NCI-H1048 (cell line): Measurements from ENCODE around the gene HOXD10.

Source experiments
- DNase-seq: peaks from one replicate; lab custom pipeline; 2025; lab: John Stamatoyannopoulos, UW

Gene HOXD10

GRCh38 chr2:176164611-176165369, 48.2 kb downstream of the HOXD10 start:
- no peak for DNase-seq

- DNase-seq = no peak
These were observed 48.9 kb downstream of the HOXD10 start for GRCh38 chr2:176165370-176166050.

GRCh38 chr2:176166272-176166671, 49.7 kb downstream of the HOXD10 start:
- no peak for DNase-seq

- no peak for DNase-seq
These were observed 50.8 kb downstream of the HOXD10 start for GRCh38 chr2:176167398-176167797.

GRCh38 chr2:176169181-176169580, 52.6 kb downstream of the HOXD10 start:
- no peak for DNase-seq
